M059J (cell line): ENCODE measurements around the gene OR6B2. TPM values are rescaled to one million over a fixed set of nuclear protein-coding genes. Genes with fewer than 3 reads are reported as not detected.

ENCODE experiments used
- DNase-seq: peaks from one replicate; pipeline ENCODE4 v3.0.0-alpha.2; 2012; ENCODE audit warnings: low read depth
- total RNA-seq: library from RNA; depleted of rRNA; stranded (reverse); fragments of >200 nt; shearing (Covaris generic); gene quantifications from 2 replicates; pipeline ENCODE4 v1.2.3, GENCODE V29; 2014

Gene OR6B2
- total RNA-seq, 1 experiment from 2014 or later: not detected

DNA sequence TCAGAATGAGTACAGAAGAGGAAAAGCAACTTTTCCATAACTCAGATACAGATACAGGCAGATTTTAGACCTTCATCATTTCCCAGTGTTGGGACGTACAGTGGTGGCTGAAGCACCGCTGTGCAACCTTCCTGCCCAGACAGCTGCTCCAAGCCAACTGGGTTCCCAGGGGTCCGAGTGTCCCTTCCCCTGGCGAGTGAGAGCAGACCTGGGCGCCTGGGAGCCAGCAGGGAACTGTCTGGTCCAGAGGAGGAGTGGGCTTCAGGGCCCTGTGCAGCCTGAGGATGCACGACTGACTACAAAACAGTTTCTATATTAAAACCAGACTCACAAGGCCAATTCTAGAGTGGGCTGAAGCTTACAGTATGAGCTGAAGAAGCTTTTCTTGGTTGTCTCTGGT, 11.1 kb upstream of the OR6B2 start:
- no peak for DNase-seq

DNA sequence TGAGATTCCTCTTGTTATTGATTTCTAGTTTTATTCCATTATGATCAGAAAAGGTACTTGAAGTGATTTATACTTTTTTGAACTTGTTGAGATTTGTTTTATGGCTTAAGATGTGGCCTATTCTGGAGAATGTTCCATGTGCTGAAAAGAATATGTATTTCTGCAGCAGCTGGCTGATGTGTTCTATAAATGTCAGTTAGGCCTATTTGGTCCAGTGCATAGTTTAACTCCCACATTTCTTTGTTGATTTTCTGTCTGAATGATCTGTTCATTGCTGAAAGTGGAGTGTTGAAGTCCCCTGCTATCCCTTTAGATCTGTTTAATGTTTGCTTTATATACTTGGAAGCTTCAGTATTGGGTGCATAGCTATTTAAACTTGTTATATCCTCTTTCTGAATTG, 7.1 kb upstream of the OR6B2 start:
- DNase-seq: no peak

DNA sequence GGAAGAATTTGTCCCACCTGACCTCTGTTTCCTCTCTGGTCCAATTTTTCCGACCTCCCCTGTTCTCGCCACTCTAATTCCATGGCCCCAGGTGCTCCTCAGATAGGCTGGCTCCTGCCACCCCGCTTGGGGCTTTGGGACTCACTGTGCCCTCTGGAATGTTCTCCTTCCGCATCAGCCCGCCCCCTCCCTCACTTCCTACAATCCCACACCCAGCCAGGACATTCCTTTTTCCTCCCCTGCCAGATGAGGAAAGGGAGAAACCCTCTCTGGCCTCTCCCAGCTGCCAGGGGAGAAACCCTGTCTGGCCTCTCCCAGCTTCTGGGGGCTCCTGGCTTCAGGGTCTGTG, 3.1 kb upstream of the OR6B2 start:
- no peak for DNase-seq

DNA sequence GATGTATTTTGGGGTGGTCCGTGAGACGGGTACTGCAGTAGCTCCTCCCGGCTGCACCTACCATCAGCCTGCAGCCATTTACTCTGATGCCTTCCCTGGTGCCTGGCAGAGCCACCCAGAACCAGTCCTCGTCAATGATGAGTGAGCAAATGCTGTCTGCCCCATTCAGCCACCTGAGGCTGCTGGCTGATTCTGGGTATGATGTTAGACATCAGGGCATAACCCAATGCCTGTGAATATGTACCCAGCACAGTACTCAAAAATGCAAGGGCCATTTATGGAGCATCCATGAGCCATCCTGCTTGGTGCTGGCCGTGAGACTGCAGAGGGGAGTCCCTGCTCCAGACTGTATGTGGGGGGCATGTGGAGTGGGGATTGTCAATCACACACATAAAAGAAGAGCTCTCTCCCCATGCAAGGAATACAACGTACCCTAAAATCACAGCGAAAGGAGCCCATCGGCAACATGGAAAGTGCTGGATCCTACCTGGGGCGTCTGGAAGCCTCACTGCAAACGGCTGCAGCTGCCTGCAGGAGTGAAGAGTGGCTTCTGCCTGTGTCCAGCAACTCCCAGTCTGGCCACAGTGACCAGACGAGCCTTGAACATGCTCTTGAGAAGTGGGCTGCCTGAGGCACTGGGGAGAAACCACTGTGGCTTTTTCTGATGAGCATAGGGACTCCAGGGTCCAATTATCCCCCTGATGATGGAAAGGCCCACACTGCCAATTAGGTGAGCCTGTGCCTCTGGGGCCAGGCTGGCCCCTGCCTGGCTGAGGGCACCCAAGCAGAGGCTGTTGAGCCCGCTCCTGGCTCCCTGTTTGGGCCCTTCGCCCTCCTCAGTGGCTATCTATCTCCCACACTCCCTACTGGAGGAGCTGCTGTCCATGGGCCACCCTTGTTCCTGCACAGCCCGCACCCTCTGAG, 2.4 kb upstream of the OR6B2 start:
- DNase-seq: no peak

DNA sequence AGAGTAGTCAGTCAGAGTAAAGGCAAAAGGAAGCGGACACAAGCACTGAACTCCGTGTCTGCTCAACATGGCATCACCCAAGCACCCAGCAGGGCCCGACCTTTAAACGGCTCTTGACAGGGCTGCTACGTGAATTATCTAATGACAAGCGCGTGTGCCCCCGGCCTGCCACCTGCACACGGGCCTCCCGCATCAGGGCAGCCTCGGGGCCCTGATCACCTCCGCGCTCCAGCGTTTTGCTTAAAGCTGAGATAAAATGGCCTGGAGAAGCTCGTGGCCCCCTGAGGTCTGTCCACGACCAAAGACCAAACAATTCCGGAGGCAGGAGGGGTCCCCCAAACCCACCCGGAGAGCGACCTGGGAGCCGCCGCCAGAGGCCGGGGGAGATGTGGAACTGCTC, 5.5 kb downstream of the OR6B2 start:
- DNase-seq: peak; percentile 6

DNA sequence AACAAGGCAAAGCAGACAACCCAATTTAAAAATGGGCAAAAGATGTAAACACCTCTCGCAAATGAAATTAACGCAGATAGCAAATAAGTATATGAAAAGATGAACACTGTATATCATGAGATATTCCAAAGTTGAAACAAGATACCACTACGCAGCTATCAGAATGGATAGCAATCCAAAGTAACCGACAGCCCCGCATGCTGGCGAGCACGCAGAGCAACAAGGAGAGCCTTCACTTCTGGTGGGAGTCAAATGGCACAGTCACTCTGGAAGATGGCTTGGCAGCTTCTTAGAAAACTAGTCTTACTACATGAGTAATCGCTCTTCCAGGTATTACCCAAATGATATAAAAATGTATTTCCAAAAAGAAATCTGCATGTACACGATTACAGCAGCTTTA, 6.4 kb downstream of the OR6B2 start:
- DNase-seq: no peak

DNA sequence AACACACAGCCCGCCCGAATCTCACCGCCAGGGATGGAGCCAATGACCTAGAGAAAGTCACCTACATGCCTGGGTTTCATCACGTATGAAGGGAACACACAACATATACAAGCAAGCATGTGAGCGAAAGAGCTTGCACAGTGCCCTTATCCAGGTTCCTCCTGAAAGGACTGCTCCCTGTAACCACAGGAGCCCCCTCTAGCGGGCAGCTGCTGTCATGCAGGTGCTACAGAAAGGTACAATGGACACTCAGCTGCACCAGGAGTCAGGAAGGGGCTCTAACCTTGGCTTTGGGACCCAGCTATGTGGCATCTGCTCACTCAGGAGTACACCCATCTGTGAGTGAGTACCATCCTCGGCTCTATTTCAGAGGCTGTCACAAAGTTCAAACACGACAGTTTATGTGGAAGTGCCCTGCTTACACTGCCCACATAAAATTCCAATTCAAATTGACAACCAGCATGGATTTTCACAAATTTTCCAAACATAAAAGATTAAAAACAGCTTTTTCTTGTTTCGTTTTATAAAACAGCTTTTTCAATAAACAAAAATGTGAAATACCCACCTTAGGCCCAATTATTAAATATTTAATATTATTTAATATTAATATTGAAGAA, 8.6 kb downstream of the OR6B2 start:
- DNase-seq: peak; percentile 45

DNA sequence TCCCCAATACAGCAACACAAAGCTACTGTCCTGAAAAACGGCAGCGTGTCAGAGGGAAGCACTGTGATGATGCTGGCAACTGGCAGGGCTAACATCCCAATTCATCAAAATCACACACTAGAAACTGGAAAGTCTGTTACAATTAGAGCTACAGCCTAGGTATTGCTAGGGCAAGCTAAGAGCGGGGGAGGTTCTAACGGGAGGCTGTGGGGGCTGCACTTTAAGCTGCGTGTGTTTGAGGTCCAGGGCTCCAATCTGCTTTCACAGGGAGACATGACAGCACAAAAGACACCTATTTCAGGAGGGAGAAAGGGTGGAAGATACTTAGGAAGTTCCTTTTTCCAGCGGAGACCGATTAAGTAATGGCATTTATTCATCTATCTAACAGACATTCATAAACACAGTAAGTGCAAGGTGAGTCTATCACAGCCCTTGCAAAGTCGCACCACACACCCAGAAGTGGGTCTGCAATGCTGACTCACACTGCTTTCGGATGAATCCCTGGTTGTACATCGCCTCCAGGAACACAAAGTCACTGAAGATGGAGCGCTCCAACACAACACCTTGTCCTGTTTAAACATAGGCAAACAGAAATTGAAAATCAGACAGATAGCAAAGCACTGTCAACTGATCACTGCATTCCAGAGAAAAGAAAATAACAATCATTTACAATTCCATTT, 12.0 kb downstream of the OR6B2 start:
- no peak for DNase-seq

DNA sequence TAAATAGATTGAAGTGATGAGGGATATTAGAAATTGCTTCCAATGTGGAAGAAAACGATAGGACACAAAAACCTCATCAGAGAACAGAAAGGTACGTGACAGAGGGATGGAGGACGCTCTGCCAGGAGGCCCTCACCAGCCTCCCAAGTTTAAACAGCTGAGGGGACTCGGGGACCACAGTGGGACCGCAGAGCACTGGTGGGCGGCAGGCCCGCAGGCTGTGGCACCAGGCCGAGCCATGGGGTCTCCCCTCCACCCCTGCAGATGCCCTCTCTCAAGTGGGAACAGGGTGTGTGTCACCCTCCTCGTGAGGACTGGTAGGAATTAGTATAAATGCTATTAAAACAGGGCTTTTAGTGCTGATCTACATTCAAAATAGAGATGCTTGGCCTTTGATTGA, 15.9 kb downstream of the OR6B2 start:
- no peak for DNase-seq

DNA sequence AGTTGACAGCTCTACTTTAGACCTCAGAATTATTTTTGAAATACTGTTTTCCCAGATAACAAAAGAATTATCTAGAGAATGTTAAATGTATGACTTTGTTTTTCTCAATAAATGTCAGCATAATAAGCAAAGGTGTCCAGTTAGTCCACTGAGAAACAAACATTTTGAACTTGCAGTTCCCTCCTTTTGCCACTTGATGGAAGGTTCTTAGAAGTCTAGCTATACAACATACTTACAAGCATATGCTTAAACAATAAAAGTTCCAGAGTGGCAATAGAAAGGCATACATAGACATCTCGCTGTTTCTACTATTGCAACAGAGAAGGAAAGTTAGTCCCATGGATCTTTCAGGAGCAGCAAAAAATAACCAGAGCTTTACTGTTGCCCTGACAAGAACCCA, 16.9 kb downstream of the OR6B2 start:
- DNase-seq: peak; percentile 13

DNA sequence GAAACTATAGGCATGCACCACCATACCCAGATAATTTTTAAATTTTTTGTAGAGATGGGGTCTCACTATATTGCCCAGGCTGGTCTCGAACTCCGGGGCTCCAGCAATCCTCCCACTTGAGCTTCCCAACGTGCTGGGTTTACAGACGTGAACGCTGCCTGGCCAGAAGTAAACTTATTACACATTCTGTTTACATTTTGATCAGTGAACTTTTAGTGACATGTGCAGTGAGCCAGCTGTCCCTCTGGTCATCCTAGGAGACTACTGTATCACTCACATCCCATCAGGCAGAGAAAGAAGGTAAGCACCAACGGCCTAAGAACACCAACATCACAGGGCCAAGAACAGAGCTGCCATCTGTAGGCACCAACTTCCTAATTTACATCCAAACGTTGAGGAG, 27.2 kb downstream of the OR6B2 start:
- no peak for DNase-seq

DNA sequence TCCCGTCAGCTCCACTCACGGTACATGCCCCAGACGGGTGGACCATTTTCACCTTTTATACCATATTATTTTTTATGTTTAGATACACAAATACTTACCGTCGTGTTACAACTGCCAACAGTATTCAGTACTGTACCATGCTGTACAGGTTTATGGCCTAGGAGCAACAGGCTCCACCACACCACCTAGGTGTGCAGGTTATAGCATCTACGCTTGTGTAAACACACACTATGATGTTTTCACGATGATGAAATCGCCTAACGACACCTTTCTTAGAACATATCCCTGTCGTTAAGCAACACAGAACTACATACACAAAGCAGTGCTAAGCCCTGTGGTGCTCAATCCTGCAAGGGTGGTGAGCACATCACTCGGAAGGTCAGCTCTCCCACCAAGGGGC, 29.6 kb downstream of the OR6B2 start:
- DNase-seq: no peak

DNA sequence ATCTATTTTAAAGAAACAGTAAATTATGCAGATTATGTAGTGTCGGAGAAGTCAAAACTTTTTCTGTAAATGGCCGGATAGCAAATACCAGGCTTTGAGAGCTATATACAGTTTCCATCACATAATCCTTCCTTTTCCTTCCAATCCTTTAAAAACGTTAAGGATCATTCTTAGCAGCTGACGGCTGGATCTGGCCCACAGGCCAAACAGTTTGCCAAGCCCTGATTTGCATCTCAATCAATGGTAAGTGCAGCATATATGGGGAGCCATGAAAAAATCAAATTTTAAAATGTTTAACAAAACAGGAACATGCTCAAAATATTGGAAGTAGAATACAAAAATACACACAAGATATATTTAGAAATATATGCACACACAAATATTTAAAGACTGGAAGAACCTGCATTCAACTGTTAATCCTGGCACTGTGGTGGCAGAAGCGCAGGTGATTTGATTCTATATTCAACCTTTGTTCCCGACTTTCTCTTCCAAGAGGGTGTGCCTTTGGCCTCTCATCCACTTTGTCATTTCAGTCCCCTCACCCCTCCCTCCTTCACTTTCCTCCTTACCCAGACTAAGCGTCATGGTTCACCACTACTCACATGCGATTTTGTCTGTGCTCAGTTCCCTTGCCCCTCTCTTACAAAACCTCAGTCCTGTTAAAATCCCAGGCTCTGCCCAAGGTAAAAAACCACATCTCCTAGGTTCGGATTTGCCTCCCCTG, 32.4 kb downstream of the OR6B2 start:
- DNase-seq: no peak

DNA sequence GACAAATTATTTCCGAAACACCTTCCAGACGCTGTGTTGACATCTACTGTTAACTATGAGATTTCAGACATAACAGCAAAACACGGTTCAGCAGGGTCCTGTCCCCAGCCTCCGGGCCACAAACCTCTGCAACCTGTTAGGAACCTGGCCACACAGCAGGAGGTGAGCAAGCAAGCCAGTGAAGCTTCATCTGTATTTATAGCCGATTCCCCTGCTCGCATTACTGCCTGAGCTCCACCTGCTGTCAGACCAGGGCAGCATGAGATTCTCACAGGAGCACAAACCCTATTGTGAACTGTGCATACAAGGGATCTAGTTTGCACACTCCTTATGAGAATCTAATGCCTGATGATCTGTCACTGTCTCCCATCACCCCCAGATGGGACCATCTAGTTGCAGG, 36.1 kb downstream of the OR6B2 start:
- DNase-seq: no peak

DNA sequence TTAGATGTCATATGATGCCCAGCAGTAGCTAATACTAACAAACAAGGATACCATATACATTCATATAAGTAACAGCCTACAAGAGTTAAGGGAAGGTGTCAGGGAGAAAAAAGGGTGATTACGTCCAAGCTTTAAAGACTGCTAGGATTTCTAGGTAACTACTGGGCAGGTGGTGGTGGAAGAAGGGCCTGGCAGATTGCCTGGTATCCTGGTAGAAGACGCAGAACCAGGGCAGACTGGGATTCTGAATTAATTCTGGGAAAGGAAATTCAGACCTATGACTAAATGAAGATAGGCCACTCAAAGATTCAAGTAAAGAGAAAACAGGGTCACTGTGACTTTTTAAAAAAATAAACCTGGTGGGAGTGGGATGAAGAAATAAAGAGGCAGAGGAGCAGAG, 36.9 kb downstream of the OR6B2 start:
- no peak for DNase-seq

DNA sequence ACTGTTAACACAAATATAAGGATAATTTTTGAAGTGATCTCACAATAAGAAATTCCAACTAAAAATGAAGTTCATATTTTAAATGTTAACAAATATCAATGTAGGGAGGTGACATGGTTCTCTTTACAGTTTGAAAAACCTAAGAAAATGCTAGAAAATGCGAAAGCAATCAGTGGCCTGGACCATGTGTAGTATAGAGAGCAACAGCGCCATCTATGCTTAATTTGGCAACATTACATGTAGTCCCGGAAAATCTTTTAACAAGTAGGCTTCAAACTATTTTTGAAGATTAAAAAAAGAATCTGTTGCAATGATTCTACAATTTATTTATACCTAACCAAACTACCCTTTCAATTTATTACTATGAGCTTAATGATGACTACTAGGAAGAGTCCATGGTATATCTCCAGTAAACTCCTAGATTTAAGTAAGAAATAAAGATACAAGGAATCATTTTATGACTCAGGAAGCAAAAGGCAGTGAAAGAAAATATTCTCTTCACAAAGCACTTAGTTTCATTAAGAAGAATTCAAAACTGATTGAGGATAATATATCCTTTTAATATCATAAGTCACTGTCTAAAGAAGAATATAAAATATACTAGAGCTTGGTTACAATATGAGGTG, 38.4 kb downstream of the OR6B2 start:
- DNase-seq: peak; percentile 25

DNA sequence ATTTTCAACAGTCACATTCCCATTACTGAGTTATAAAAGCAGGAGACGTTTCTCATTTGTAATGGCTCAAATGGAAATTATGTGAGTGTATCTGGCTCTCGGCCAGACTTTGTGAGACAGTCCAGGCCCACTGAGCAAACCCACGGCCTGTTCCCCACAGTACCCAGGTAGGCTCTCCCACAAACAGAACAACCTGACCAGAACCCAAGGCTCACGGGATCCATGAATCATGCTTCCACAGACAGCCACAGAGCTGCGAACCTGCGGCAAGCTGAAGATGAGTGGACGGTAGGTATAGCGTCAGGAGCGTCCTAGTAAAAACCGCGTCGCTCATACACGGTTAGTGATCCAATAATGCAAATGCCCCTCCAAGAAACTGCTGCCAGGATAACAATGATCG, 39.3 kb downstream of the OR6B2 start:
- DNase-seq: no peak

DNA sequence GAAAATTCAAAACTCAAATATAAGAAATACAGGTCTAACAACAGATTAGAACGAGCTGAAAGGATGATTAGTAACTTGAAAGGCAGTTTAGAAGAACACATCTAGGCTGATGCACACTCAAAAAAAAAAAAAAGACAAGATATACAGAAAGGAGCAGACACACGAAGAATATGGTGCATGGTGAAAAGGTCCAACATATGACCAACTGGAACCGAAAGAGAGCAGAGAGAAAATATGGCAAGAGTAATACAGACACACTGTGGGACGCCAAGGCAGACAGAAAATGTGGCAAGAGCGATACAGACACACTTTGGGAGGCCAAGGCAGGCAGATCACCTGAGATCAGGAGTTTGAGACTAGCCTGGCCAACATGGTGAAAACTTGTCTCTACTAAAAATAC, 44.9 kb downstream of the OR6B2 start:
- no peak for DNase-seq

DNA sequence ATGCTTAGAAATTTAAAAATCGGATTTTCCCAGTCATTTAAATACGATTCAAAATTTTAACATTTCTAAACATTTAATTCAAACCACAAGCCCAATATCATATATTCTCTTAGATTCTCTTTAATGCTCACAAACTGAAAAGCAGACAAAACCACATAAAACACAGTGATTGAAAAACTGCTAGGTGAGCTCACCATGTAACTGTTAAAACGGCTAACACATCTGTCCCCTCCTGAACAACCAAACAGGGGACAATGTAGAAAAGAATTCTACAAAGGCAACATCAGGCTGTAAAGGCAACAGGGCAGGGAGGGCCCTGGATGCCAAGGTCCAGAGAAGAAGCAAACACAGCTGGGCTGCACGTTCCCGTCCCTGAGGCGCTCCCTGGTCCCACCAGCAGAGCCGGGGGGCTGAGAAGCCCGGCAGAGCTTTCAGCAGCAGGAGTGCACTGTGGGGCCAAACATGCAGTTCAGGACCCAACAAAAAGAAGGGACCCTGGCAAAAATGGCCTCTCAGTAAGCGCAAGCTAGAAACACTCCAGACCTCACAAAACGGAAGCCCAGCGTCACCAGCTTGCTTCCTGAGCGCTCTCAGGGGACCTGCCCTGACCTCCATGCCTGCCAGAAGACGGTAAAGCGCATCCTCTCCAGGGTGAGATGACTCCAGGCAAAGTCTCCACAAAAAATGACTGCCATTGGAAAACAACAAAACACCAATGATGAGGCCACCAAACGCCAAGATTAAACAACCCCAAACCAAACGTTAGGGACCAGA, 45.6 kb downstream of the OR6B2 start:
- no peak for DNase-seq

DNA sequence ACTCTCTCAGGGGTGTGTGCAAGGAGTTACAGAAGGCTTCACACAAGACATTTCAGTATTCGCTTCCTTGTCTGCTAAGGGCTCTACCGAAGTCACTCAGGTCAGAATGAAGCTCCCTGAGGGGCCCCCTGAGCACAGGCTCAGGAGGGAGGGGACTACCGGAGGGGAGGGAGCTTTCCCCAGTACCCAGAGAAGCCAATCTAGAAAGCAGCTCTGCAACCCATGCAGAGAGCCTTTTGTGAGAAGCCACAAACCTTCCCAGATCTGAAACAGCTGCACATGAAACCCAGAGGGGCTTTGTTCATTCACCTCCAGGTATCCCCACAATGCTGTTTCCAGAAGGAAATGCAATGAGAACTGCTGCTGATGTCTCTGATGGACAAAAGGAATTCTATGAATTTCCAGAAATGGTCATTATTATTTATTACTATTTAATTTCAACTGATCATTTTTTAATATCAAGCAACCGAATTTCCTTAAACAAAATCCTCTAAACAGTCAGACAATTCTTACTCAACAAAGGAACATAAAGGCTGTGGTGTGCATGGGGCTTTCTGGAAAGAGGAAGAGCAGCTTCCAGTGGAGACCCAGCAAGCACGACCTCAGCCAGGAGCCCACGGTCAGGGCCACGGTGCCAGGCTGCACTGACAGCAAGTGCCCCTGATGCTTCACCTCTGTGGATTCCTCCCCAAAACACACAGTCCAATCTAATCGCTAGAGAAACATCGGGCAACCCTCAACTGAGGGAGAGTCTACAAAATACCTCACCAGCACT, 47.0 kb downstream of the OR6B2 start:
- DNase-seq: no peak
